ENCODE results near the gene ZNF497.

DNA sequence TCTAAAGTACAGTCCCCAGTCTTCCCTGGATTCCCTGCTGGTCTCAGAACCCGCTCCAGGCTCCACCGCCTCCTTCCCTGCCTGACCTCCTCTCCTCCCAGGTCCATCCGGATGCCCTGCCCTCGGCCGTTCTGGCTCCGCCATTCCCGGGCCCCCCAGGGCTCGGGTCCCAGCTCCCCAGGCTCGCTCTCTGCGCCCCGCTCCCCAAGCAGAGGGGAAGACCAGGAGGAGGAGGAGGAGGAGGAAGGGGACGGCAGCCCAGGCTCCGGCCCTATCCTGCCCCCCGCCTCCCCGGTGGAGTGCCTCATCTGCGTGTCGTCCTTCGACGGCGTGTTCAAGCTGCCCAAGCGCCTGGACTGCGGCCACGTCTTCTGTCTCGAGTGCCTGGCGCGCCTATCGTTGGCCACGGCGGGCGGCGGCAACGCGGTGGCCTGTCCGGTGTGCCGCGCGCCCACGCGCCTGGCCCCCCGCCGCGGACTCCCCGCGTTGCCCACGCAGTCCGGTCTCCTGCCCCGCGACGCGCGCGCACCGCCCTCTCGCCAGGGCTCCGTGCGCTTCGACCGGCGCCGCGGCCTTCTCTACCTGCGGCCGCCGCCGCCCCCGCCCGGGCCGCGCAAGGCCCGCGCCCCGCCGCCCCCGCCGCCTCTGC is 33.6 kb upstream of the ZNF497 start:
- TF ChIP-seq, protein P1, sequence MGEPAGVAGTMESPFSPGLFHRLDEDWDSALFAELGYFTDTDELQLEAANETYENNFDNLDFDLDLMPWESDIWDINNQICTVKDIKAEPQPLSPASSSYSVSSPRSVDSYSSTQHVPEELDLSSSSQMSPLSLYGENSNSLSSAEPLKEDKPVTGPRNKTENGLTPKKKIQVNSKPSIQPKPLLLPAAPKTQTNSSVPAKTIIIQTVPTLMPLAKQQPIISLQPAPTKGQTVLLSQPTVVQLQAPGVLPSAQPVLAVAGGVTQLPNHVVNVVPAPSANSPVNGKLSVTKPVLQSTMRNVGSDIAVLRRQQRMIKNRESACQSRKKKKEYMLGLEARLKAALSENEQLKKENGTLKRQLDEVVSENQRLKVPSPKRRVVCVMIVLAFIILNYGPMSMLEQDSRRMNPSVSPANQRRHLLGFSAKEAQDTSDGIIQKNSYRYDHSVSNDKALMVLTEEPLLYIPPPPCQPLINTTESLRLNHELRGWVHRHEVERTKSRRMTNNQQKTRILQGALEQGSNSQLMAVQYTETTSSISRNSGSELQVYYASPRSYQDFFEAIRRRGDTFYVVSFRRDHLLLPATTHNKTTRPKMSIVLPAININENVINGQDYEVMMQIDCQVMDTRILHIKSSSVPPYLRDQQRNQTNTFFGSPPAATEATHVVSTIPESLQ (CRISPR knock-in tag; IDR thresholded peaks at IDR 0.05) = no peak
- TF ChIP-seq, protein P2, sequence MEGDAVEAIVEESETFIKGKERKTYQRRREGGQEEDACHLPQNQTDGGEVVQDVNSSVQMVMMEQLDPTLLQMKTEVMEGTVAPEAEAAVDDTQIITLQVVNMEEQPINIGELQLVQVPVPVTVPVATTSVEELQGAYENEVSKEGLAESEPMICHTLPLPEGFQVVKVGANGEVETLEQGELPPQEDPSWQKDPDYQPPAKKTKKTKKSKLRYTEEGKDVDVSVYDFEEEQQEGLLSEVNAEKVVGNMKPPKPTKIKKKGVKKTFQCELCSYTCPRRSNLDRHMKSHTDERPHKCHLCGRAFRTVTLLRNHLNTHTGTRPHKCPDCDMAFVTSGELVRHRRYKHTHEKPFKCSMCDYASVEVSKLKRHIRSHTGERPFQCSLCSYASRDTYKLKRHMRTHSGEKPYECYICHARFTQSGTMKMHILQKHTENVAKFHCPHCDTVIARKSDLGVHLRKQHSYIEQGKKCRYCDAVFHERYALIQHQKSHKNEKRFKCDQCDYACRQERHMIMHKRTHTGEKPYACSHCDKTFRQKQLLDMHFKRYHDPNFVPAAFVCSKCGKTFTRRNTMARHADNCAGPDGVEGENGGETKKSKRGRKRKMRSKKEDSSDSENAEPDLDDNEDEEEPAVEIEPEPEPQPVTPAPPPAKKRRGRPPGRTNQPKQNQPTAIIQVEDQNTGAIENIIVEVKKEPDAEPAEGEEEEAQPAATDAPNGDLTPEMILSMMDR (IDR thresholded peaks at IDR 0.05) = no peak
- TF ChIP-seq MXD4 (CRISPR knock-in tag; IDR thresholded peaks at IDR 0.05; ENCODE audit: borderline replicate concordance) (no peak), FOXJ3 (CRISPR knock-in tag; IDR thresholded peaks at IDR 0.05; ENCODE audit: borderline replicate concordance) (no peak), ZBTB21 (CRISPR knock-in tag; IDR thresholded peaks at IDR 0.05; ENCODE audit: borderline replicate concordance) (no peak), TCF7 (CRISPR knock-in tag; IDR thresholded peaks at IDR 0.05; ENCODE audit: low read depth) (no peak), ESRRA (CRISPR knock-in tag; IDR thresholded peaks at IDR 0.05; ENCODE audit: borderline replicate concordance) (peak; percentile 27; the same call in 1 of the 2 replicates)
- TF ChIP-seq, protein P3, sequence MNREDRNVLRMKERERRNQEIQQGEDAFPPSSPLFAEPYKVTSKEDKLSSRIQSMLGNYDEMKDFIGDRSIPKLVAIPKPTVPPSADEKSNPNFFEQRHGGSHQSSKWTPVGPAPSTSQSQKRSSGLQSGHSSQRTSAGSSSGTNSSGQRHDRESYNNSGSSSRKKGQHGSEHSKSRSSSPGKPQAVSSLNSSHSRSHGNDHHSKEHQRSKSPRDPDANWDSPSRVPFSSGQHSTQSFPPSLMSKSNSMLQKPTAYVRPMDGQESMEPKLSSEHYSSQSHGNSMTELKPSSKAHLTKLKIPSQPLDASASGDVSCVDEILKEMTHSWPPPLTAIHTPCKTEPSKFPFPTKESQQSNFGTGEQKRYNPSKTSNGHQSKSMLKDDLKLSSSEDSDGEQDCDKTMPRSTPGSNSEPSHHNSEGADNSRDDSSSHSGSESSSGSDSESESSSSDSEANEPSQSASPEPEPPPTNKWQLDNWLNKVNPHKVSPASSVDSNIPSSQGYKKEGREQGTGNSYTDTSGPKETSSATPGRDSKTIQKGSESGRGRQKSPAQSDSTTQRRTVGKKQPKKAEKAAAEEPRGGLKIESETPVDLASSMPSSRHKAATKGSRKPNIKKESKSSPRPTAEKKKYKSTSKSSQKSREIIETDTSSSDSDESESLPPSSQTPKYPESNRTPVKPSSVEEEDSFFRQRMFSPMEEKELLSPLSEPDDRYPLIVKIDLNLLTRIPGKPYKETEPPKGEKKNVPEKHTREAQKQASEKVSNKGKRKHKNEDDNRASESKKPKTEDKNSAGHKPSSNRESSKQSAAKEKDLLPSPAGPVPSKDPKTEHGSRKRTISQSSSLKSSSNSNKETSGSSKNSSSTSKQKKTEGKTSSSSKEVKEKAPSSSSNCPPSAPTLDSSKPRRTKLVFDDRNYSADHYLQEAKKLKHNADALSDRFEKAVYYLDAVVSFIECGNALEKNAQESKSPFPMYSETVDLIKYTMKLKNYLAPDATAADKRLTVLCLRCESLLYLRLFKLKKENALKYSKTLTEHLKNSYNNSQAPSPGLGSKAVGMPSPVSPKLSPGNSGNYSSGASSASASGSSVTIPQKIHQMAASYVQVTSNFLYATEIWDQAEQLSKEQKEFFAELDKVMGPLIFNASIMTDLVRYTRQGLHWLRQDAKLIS (CRISPR knock-in tag; IDR thresholded peaks at IDR 0.05; ENCODE audit: borderline replicate concordance) = no peak
